ENCODE data around the gene GPR137. TPM values are rescaled to one million over a fixed set of nuclear protein-coding genes. Genes with fewer than 3 reads are reported as not detected.

Gene GPR137
- total RNA-seq, 1 experiment from 2014 or later = 33.3 TPM

DNA sequence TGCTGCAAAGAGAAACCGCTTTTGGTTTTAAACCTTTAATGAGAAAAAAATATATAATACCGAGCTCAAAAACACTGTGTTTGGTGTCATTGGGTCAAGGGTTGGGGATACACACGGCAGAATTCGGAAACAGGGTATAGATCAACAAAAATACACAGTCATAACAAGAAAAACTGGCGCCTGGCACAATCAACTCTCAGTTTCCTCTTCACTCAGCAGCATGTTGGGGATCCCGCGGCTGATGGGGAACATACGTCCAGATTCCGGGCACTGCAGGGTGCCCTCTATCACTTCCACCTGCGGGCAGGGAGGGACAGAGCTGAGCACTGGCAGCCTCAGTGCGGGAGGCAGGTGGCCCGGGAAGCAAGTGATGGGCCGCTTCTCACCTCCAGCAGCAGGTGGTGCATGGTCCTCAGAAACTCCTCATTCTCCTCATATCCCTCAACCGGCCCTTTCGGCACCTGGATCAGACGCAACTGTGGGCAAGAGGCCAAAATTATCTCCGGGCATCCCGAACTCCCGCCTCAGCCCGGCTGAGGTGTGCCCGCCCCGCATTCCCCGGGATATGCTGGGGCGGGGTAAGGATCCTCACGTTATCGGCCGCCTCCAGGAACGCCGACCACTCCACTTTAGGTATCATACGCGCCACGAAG, 31.1 kb downstream of the GPR137 start:
- intact Hi-C loops (cut with micrococcal nuclease; ENCODE audit: unreplicated experiment) = loop anchor here (1.0 kb wide), 1 partner anchor 39 kb away; no protein-coding TSS in a partner anchor
- H3K27me3 Mint-ChIP-seq (ENCODE audit: unreplicated experiment) = no peaks in the 10 kb centered on the region
- CTCF ChIA-PET = interaction anchor here (0.6 to 3.7 kb wide), 12 partner anchors 12 to 372 kb away, joined by 3 to 168 read pairs (median 6); partner anchors contain the start of gene ESRRA
- TSS peak; percentile 100 for BruUV-seq (replicated peaks)
- H3K4me1 Mint-ChIP-seq (ENCODE audit: low read depth, unreplicated experiment) = peaks cover 37% of the 10 kb centered on the region
- H3K4me3 Mint-ChIP-seq (ENCODE audit: low read depth, unreplicated experiment) = peak overlapping the region; percentile 98
- peak; percentile 63 for DNase-seq
- H3K27ac Mint-ChIP-seq (ENCODE audit: unreplicated experiment) = peak overlapping the region; percentile 99
- no peak for TF ChIP-seq CTCF (IDR thresholded peaks at IDR 0.05; ENCODE audit: unreplicated experiment)
- H3K9me3 Mint-ChIP-seq (ENCODE audit: low read depth, unreplicated experiment) = no peaks in the 10 kb centered on the region
- H3K36me3 Mint-ChIP-seq (ENCODE audit: insufficient read depth, unreplicated experiment) = peaks cover 89% of the 10 kb centered on the region

DNA sequence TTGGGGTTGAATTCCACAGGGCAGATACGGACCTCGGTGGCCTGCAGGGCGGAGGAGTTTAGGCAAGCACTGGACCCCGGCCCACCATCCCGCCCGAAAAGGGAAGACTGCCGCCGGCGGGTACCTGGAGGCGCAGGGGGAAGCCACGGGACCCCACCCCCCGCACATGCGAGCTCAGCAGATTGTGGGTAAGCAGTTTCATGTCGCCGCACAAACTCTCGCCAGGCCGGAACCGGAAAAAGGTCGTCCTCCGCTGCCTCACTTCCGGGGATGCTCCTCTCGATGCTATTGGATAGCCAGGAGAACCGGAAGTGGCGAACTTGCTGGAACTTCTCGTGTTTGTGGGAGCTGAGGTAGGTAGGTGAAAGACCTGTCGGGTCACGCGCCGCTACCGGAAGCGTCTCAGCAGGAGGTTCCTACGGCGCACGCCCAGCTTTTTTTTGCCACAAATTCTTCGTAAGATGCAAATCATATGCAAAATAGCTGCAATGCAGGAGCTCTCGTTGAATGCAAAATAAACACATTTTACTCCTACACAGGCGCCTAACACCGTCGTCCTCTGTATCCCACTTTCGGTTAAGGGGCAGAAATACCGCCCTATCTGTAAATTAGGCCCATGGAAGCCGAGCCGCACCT, 31.8 kb downstream of the GPR137 start, which contains the start of gene TRMT112:
Gene TRMT112 (minus strand): TSS at position 235 of the 636 bp plus-strand sequence. CDS start 33 bp downstream, at position 202.
- H3K27me3 Mint-ChIP-seq (ENCODE audit: unreplicated experiment) = no peaks in the 10 kb centered on the region
- H3K4me1 Mint-ChIP-seq (ENCODE audit: low read depth, unreplicated experiment) = peaks cover 36% of the 10 kb centered on the region
- peaks cover 89% of the 10 kb centered on the region for H3K36me3 Mint-ChIP-seq (ENCODE audit: insufficient read depth, unreplicated experiment)
- H3K9me3 Mint-ChIP-seq (ENCODE audit: low read depth, unreplicated experiment) = no peaks in the 10 kb centered on the region
- no peak for TF ChIP-seq CTCF (IDR thresholded peaks at IDR 0.05; ENCODE audit: unreplicated experiment)
- CTCF ChIA-PET = interaction anchor here (0.6 to 3.7 kb wide), 19 partner anchors 13 to 371 kb away, joined by 3 to 168 read pairs (median 5); partner anchors contain the start of genes BAD, ESRRA and STIP1
- BruUV-seq (replicated peaks) = no TSS peak
- peak; percentile 96 for DNase-seq
- H3K4me3 Mint-ChIP-seq (ENCODE audit: low read depth, unreplicated experiment) = peak within 1 kb of the TSS; percentile 98
- peak within 1 kb of the TSS; percentile 99 for H3K27ac Mint-ChIP-seq (ENCODE audit: unreplicated experiment)
- intact Hi-C loops (cut with micrococcal nuclease; ENCODE audit: unreplicated experiment) = loop anchor here (1.0 kb wide), 1 partner anchor 38 kb away; no protein-coding TSS in a partner anchor

DNA sequence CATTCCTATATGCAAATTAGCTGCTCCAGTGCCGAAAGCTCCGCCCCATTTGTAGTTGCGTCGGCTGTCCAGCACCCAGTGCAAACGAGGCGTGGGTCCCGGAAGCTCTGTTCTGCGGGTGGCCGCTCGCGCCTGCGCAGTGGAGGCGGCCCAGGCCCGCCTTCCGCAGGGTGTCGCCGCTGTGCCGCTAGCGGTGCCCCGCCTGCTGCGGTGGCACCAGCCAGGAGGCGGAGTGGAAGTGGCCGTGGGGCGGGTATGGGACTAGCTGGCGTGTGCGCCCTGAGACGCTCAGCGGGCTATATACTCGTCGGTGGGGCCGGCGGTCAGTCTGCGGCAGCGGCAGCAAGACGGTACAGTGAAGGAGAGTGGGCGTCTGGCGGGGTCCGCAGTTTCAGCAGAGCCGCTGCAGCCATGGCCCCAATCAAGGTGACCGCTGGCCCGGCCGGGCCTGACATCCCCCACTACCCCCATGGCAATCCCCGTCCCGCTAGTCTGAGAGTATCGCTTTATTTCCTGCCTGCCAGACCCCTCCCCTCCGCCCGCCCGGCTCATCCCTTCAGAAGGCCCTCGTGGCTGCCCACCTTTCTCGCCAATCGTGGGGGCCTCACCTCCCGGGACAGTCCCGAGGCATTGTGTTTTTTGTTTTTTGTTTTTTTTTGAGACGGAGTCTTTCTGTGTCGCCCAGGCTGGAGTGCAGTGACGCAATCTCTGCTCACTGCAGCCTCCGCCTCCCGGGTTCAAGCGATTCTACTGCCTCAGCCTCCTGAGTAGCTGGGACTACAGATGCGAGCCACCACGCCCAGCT, 32.5 kb downstream of the GPR137 start, which contains the start of gene PRDX5:
Gene PRDX5 (plus strand): TSS at position 161 of the 805 bp plus-strand sequence. CDS start 95 bp downstream, at position 256.
- CTCF ChIA-PET = interaction anchor here (0.6 to 3.7 kb wide), 19 partner anchors 13 to 370 kb away, joined by 3 to 168 read pairs (median 5); partner anchors contain the start of genes BAD, ESRRA and STIP1
- no peaks in the 10 kb centered on the region for H3K9me3 Mint-ChIP-seq (ENCODE audit: low read depth, unreplicated experiment)
- H3K4me3 Mint-ChIP-seq (ENCODE audit: low read depth, unreplicated experiment) = peak within 1 kb of the TSS; percentile 98
- H3K4me1 Mint-ChIP-seq (ENCODE audit: low read depth, unreplicated experiment) = peaks cover 29% of the 10 kb centered on the region
- peaks cover 83% of the 10 kb centered on the region for H3K36me3 Mint-ChIP-seq (ENCODE audit: insufficient read depth, unreplicated experiment)
- H3K27ac Mint-ChIP-seq (ENCODE audit: unreplicated experiment) = peak within 1 kb of the TSS; percentile 99
- peak; percentile 97 for DNase-seq
- no peaks in the 10 kb centered on the region for H3K27me3 Mint-ChIP-seq (ENCODE audit: unreplicated experiment)
- no TSS peak for BruUV-seq (replicated peaks)
- intact Hi-C loops (cut with micrococcal nuclease; ENCODE audit: unreplicated experiment) = loop anchor here (1.0 kb wide), 1 partner anchor 37 kb away; no protein-coding TSS in a partner anchor
- TF ChIP-seq CTCF (IDR thresholded peaks at IDR 0.05; ENCODE audit: unreplicated experiment) = no peak
